HT1080 (cell line): ENCODE data around the gene SH3GL1. TPM values are rescaled to one million over a fixed set of nuclear protein-coding genes. Genes with fewer than 3 reads are reported as not detected.
"Not testable (repeated sequence)": the region's sequence is repeated elsewhere in the genome, so short reads cannot be mapped to it uniquely, and the experiment has no call there.

Experiments
- DNase-seq: peaks from one replicate; pipeline ENCODE4 v3.0.0-alpha.2; 2015; ENCODE audit warnings: low read depth
- total RNA-seq: library from RNA; depleted of rRNA; stranded (reverse); fragments of >200 nt; shearing (Covaris generic); gene quantifications from 2 replicates; pipeline ENCODE4 v1.2.3, GENCODE V29; 2014

Gene SH3GL1
- total RNA-seq, 1 experiment from 2014 or later, result 62.9 TPM

GRCh38 chr19:4363571-4364304 is 36.6 kb downstream of the SH3GL1 start:
- no peak for DNase-seq

- DNase-seq, result no peak
Observed at GRCh38 chr19:4362831-4363545, 37.4 kb downstream of the SH3GL1 start.

GRCh38 chr19:4362101-4362828 is 38.1 kb downstream of the SH3GL1 start:
- DNase-seq, result no peak

GRCh38 chr19:4361152-4362046 is 38.9 kb downstream of the SH3GL1 start:
- DNase-seq, result no peak

- no peak for DNase-seq
Observed at GRCh38 chr19:4360641-4361151, 39.7 kb downstream of the SH3GL1 start.

GRCh38 chr19:4360081-4360569 is 40.2 kb downstream of the SH3GL1 start:
- DNase-seq, result no peak

GRCh38 chr19:4359627-4360000 is 40.7 kb downstream of the SH3GL1 start:
- DNase-seq, result no peak

- no peak for DNase-seq
Observed at GRCh38 chr19:4358709-4359626, 41.4 kb downstream of the SH3GL1 start.

GRCh38 chr19:4357921-4358326 is 42.4 kb downstream of the SH3GL1 start:
- DNase-seq, result no peak

- DNase-seq, result no peak
Observed at GRCh38 chr19:4357095-4357797, 43.1 kb downstream of the SH3GL1 start.

GRCh38 chr19:4354897-4355296 is 45.5 kb downstream of the SH3GL1 start:
- DNase-seq, result no peak

- DNase-seq, result no peak
Observed at GRCh38 chr19:4354282-4354681, 46.1 kb downstream of the SH3GL1 start.

- no peak for DNase-seq
Observed at GRCh38 chr19:4352701-4353121, 47.6 kb downstream of the SH3GL1 start.

GRCh38 chr19:4350726-4351125 is 49.6 kb downstream of the SH3GL1 start:
- no peak for DNase-seq

GRCh38 chr19:4350111-4350510 is 50.2 kb downstream of the SH3GL1 start:
- DNase-seq, result no peak

GRCh38 chr19:4349225-4349624 is 51.1 kb downstream of the SH3GL1 start:
- DNase-seq, result not testable (repeated sequence)

- no peak for DNase-seq
Observed at GRCh38 chr19:4347521-4347920, 52.8 kb downstream of the SH3GL1 start.

- no peak for DNase-seq
Observed at GRCh38 chr19:4346020-4346383, 54.3 kb downstream of the SH3GL1 start.
